CD4-positive, alpha-beta memory T cell (primary cell): Measurements from ENCODE around the gene SLC49A3. TPM values are rescaled to one million over a fixed set of nuclear protein-coding genes. Genes with fewer than 3 reads are reported as not detected.
A peak's percentile ranks its signal among the peaks of the same experiment; 100 is the strongest.

Experiments
- CTCF ChIA-PET: fragments of 350-600 bp; sonication (Branson Sonifier 250); formaldehyde crosslinking; loops from one replicate; lab custom pipeline; 2021; ENCODE audit warnings: inconsistent platforms; ENCODE audit not compliant: partially characterized antibody; lab: Charles Lee
- POLR2A ChIA-PET: fragments of 350-600 bp; sonication (Branson Sonifier 250); formaldehyde crosslinking; loops from one replicate; lab custom pipeline; 2021; ENCODE audit not compliant: partially characterized antibody; lab: Charles Lee
- DNase-seq, 5 donors: peaks; one replicate each; pipeline versions ENCODE4 v3.0.0 to v3.0.0-alpha.2; 2020 to 2022; ENCODE audit warnings: mixed read lengths in 1 of 5
- H3K27ac ChIP-seq: one replicate; pipeline ENCODE4 v1.7.0; 2013; ENCODE audit warnings: low read depth, low read length
- H3K27me3 ChIP-seq: 2 replicates; pipeline ENCODE4 v1.7.0; 2013; ENCODE audit warnings: mild to moderate bottlenecking, low read length, moderate library complexity; ENCODE audit not compliant: insufficient read depth
- H3K36me3 ChIP-seq: 2 replicates; pipeline ENCODE4 v1.7.0; 2013; ENCODE audit warnings: mild to moderate bottlenecking, low read length, moderate library complexity; ENCODE audit not compliant: insufficient read depth
- H3K4me1 ChIP-seq: 2 replicates; pipeline ENCODE4 v1.7.0; 2013; ENCODE audit warnings: mild to moderate bottlenecking, low read length, moderate library complexity; ENCODE audit not compliant: insufficient read depth
- H3K4me3 ChIP-seq, 2 donors: one replicate each; pipeline ENCODE4 v1.7.0; 2013; ENCODE audit warnings: low read length in 2 of 2, mild to moderate bottlenecking in 1 of 2
- H3K9me3 ChIP-seq, 2 donors: one replicate each; pipeline ENCODE4 v1.7.0; 2013; ENCODE audit warnings: low read length in 2 of 2, control low read depth in 1 of 2; ENCODE audit not compliant: control insufficient read depth in 1 of 2
- H3K27ac Mint-ChIP-seq, 7 donors: one replicate each; pipeline ENCODE4 v1.8.0; 2020 to 2021; ENCODE audit warnings: mixed read lengths in 7 of 7, mild to moderate bottlenecking in 6 of 7, inconsistent platforms in 3 of 7, moderate library complexity in 3 of 7
- H3K27me3 Mint-ChIP-seq, 2 donors: one replicate each; pipeline ENCODE4 v1.8.0; 2020 to 2021; ENCODE audit warnings: mixed read lengths in 2 of 2
- H3K36me3 Mint-ChIP-seq, 2 donors: one replicate each; pipeline ENCODE4 v1.8.0; 2020 to 2021; ENCODE audit warnings: mixed read lengths in 2 of 2, inconsistent platforms in 1 of 2, mild to moderate bottlenecking in 1 of 2
- H3K4me1 Mint-ChIP-seq, 4 donors: one replicate each; pipeline ENCODE4 v1.8.0; 2020 to 2021; ENCODE audit warnings: mixed read lengths in 4 of 4, mild to moderate bottlenecking in 1 of 4
- H3K4me3 Mint-ChIP-seq, 8 donors: one replicate each; pipeline ENCODE4 v1.8.0; 2020 to 2021; ENCODE audit warnings: mixed read lengths in 8 of 8, mild to moderate bottlenecking in 7 of 8, moderate library complexity in 6 of 8, inconsistent platforms in 3 of 8
- H3K9me3 Mint-ChIP-seq, 8 donors: one replicate each; pipeline ENCODE4 v1.8.0; 2020 to 2021; ENCODE audit warnings: mixed read lengths in 8 of 8, mild to moderate bottlenecking in 5 of 8, inconsistent platforms in 3 of 8, moderate library complexity in 1 of 8
- intact Hi-C: fragments of 100-400 bp; cut with micrococcal nuclease; formaldehyde crosslinking; loops from one replicate; pipeline ENCODE4 v1.15.1; 2023
- polyA plus RNA-seq, 2 donors: library from polyadenylated mRNA; unstranded; fragments of 300-500 nt; fragmentation: Illumina TruSeq; gene quantifications; one replicate each; pipeline ENCODE4 v1.2.3, GENCODE V29; 2021
- total RNA-seq, 2 experiments: library from RNA; stranded (reverse); gene quantifications; one replicate each; pipeline ENCODE4 v1.2.3, GENCODE V29; 2021

The SLC49A3 gene
- total and polyA plus RNA-seq, 4 experiments from 2014 or later, result 1.0 to 1.7 TPM; not detected in 2

DNA sequence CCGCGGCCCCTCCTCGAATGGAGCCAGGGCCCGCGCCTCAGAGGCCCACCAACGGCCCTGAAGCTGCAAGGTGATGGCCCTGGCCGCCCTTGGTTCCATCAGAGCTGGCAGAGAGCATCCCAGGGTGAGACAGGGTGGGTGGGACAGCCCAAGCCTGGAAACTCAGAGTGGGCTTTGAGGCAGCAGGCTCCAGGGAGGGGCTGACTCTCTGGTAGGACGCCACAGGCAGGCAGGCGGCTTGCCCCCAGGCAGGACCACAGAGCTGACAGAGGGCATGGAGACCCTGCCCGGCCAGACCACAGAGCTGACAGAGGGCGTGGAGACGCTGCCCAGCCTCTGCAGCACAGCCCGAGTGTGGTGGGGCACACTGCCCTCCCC is 9.9 kb downstream of the SLC49A3 start:
- H3K27ac ChIP-seq, result no peak overlapping the region
- no peaks in the 10 kb centered on the region for H3K36me3 ChIP-seq
- ChIA-PET POLR2A (interaction anchor here (0.5 kb wide), 1 partner anchor 1351 kb away, joined by 3 read pairs; no protein-coding TSS in a partner anchor), CTCF (no interaction called here)
- no peaks in the 10 kb centered on the region for H3K27me3 ChIP-seq
- H3K36me3 Mint-ChIP-seq, result peaks cover 0 to 2% of the 10 kb centered on the region in 2 donors
- intact Hi-C loops, result no loop called here
- peak overlapping the region in 1 of 7 donors; percentile 21 for H3K27ac Mint-ChIP-seq
- H3K9me3 ChIP-seq, result no peaks in the 10 kb centered on the region
- peaks cover 21% of the 10 kb centered on the region for H3K4me1 ChIP-seq
- H3K4me3 ChIP-seq, result no peak overlapping the region
- H3K27me3 Mint-ChIP-seq, result no peaks in the 10 kb centered on the region
- H3K4me1 Mint-ChIP-seq, result peaks cover 2 to 25% (median 10%) of the 10 kb centered on the region in 4 donors
- no peaks in the 10 kb centered on the region for H3K9me3 Mint-ChIP-seq
- no peak overlapping the region for H3K4me3 Mint-ChIP-seq
- peak in 1 of 5 donors; percentile 20 for DNase-seq

- intact Hi-C loops, result no loop called here
- H3K27me3 ChIP-seq, result no peaks in the 10 kb centered on the region
- H3K36me3 Mint-ChIP-seq, result peaks cover 0 to 3% of the 10 kb centered on the region in 2 donors
- peaks cover 23% of the 10 kb centered on the region for H3K4me1 ChIP-seq
- H3K4me3 Mint-ChIP-seq, result peak overlapping the region in 1 of 8 donors; percentile 39
- H3K4me3 ChIP-seq, result no peak overlapping the region
- peak overlapping the region in 1 of 7 donors; percentile 33 for H3K27ac Mint-ChIP-seq
- POLR2A ChIA-PET, result interaction anchor here (0.5 kb wide), 1 partner anchor 1351 kb away, joined by 3 read pairs; no protein-coding TSS in a partner anchor
- peaks cover 2 to 25% (median 11%) of the 10 kb centered on the region in 4 donors for H3K4me1 Mint-ChIP-seq
- no peaks in the 10 kb centered on the region for H3K36me3 ChIP-seq
- DNase-seq, result no peak
- no peaks in the 10 kb centered on the region for H3K9me3 Mint-ChIP-seq
- H3K9me3 ChIP-seq, result no peaks in the 10 kb centered on the region
- H3K27ac ChIP-seq, result no peak overlapping the region
- CTCF ChIA-PET, result no interaction called here
- H3K27me3 Mint-ChIP-seq, result no peaks in the 10 kb centered on the region
Measured at GRCh38 chr4:678331-679103, 10.4 kb downstream of the SLC49A3 start.

DNA sequence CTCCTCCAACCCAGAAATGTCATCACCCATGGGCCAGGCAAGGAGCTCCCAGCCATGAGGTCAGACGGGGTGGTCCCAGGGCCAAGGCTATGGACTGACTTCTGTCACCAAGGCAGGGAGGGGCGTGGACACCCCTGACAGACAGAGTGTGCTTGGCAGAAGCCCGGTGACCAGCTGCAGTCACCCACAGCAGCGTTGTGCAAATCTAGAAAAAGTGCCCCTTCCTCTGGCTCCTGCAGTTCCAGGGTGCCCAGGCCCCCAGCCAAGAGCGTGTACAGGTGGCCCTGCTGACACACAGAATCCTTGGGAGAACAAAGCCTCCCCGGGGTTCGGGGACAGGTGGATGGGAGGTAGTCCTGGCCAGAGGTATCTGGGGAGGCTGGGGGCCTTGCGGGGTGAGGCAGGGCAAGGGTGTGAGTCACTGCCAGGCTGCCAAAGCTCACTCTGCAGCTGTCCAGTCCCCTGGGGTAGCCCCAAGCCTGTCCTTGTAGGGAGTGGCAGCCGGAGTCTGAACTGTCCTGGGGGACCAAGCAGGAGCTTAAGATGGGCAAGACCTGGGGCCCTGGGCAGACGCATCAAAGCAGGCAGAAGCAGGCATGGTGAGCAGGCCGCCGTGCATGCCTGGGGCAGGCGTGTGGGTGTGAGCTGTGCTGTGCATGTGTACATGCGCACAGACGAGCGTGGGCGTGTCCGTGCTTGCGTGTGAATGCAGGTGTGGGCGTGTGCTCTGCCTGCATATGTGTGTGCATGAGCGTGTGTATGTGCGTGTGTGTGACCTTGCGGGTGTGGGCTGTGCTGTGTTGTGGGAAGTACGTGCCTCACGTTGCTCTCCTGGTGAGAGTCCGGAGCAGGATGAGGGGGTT is 11.3 kb downstream of the SLC49A3 start:
- no peak overlapping the region for H3K27ac ChIP-seq
- H3K4me3 ChIP-seq, result no peak overlapping the region
- no peaks in the 10 kb centered on the region for H3K27me3 ChIP-seq
- Mint-ChIP-seq H3K27ac (peak overlapping the region in 5 of 7 donors; percentile 23 to 75 (median 33)), H3K27me3 (no peaks in the 10 kb centered on the region), H3K4me3 (peak overlapping the region in 3 of 8 donors; percentile 36 to 39 (median 36)), H3K36me3 (peaks cover 5 to 9% of the 10 kb centered on the region in 2 donors), H3K4me1 (peaks cover 2 to 27% (median 17%) of the 10 kb centered on the region in 4 donors), H3K9me3 (no peaks in the 10 kb centered on the region)
- DNase-seq, result peak in 2 of 5 donors; percentile 33 to 48
- peaks cover 28% of the 10 kb centered on the region for H3K4me1 ChIP-seq
- POLR2A ChIA-PET, result no interaction called here
- CTCF ChIA-PET, result no interaction called here
- intact Hi-C loops, result no loop called here
- H3K9me3 ChIP-seq, result no peaks in the 10 kb centered on the region
- no peaks in the 10 kb centered on the region for H3K36me3 ChIP-seq

DNA sequence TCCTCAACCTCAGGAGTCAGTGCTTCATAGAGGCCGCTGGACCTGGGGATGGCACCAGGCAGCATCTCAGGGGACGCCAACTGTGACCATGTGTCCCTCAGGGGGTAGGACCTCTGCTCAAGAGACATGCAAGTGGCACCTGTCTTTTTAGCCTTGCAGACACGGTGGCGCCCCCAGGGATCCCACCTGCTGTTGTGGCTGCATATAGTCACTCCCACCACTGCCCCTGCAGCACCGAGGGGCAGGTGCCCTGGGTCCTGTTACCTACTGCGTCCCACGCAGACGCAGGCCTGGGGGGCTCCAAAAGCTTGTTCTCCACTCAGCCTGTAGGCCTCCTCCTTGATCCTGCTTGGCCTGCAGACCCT is 12.1 kb downstream of the SLC49A3 start:
- Histone ChIP-seq H3K27ac (no peak overlapping the region), H3K36me3 (peaks cover 7% of the 10 kb centered on the region), H3K9me3 (no peaks in the 10 kb centered on the region), H3K4me3 (no peak overlapping the region), H3K4me1 (peaks cover 28% of the 10 kb centered on the region), H3K27me3 (no peaks in the 10 kb centered on the region)
- H3K27ac Mint-ChIP-seq, result peak overlapping the region in 2 of 7 donors; percentile 32 to 33
- ChIA-PET POLR2A (no interaction called here), CTCF (no interaction called here)
- H3K9me3 Mint-ChIP-seq, result no peaks in the 10 kb centered on the region
- peaks cover 5 to 13% of the 10 kb centered on the region in 2 donors for H3K36me3 Mint-ChIP-seq
- peak overlapping the region in 2 of 8 donors; percentile 35 to 44 for H3K4me3 Mint-ChIP-seq
- intact Hi-C loops, result no loop called here
- peaks cover 2 to 27% (median 16%) of the 10 kb centered on the region in 4 donors for H3K4me1 Mint-ChIP-seq
- H3K27me3 Mint-ChIP-seq, result no peaks in the 10 kb centered on the region
- peak in 1 of 5 donors; percentile 16 for DNase-seq

GRCh38 chr4:675980-676870 is 12.7 kb downstream of the SLC49A3 start:
- no peaks in the 10 kb centered on the region for H3K9me3 Mint-ChIP-seq

GRCh38 chr4:675036-675882 is 13.7 kb downstream of the SLC49A3 start:
- peak in 1 of 5 donors; percentile 48 for DNase-seq
- Mint-ChIP-seq H3K36me3 (peaks cover 11 to 19% of the 10 kb centered on the region in 2 donors), H3K27me3 (no peaks in the 10 kb centered on the region), H3K4me1 (peaks cover 2 to 20% (median 11%) of the 10 kb centered on the region in 4 donors), H3K4me3 (peak overlapping the region; percentile 61 to 92 (median 82)), H3K27ac (peak overlapping the region; percentile 66 to 94 (median 84)), H3K9me3 (no peaks in the 10 kb centered on the region)
- Histone ChIP-seq H3K27ac (peak overlapping the region; percentile 99), H3K4me3 (peak overlapping the region; percentile 47 to 76), H3K9me3 (no peaks in the 10 kb centered on the region), H3K36me3 (peaks cover 12% of the 10 kb centered on the region), H3K27me3 (no peaks in the 10 kb centered on the region), H3K4me1 (peaks cover 18% of the 10 kb centered on the region)
- POLR2A ChIA-PET, result interaction anchor here (1.0 to 4.4 kb wide), 3 partner anchors 8 to 107 kb away, joined by 4 to 57 read pairs (median 7); no protein-coding TSS in a partner anchor
- intact Hi-C loops, result no loop called here
- CTCF ChIA-PET, result no interaction called here

More at GRCh38 chr4:675980-676870, 12.7 kb downstream of the SLC49A3 start:
- intact Hi-C loops, result no loop called here
- H3K4me1 ChIP-seq, result peaks cover 28% of the 10 kb centered on the region
- H3K27ac Mint-ChIP-seq, result peak overlapping the region in 6 of 7 donors; percentile 6 to 89 (median 46)
- H3K36me3 ChIP-seq, result peaks cover 12% of the 10 kb centered on the region
- H3K9me3 ChIP-seq, result no peaks in the 10 kb centered on the region
- ChIA-PET CTCF (no interaction called here), POLR2A (interaction anchor here (0.5 to 4.4 kb wide), 3 partner anchors 12 to 209 kb away, joined by 3 to 57 read pairs (median 4); no protein-coding TSS in a partner anchor)
- DNase-seq, result peak in 1 of 5 donors; percentile 37
- H3K4me3 ChIP-seq, result no peak overlapping the region
- H3K4me1 Mint-ChIP-seq, result peaks cover 2 to 27% (median 16%) of the 10 kb centered on the region in 4 donors
- no peaks in the 10 kb centered on the region for H3K27me3 Mint-ChIP-seq
- H3K36me3 Mint-ChIP-seq, result peaks cover 5 to 13% of the 10 kb centered on the region in 2 donors
- H3K27ac ChIP-seq, result no peak overlapping the region
- H3K4me3 Mint-ChIP-seq, result peak overlapping the region in 5 of 8 donors; percentile 8 to 92 (median 67)
- H3K27me3 ChIP-seq, result no peaks in the 10 kb centered on the region
